ENCODE data around the gene SEC63.

GRCh38 chr6:107991772-107992550, 34.0 kb upstream of the SEC63 start:
- TF ChIP-seq MAX (IDR thresholded peaks at IDR 0.05) = no peak
- no peak for TF ChIP-seq CTCF (IDR thresholded peaks at IDR 0.05; ENCODE audit: low read depth, low read length, missing input control)
- no peak for TF ChIP-seq REST (IDR thresholded peaks at IDR 0.05)
- no peak for TF ChIP-seq SP1 (IDR thresholded peaks at IDR 0.05)
- no peak for TF ChIP-seq ATF3 (IDR thresholded peaks at IDR 0.05)

Measured in liver (tissue), 3 donors.